ENCODE results near the gene GARIN5B. TPM values are rescaled to one million over a fixed set of nuclear protein-coding genes. Genes with fewer than 3 reads are reported as not detected.
A peak's percentile ranks its signal among the peaks of the same experiment; 100 is the strongest.
"Not testable (repeated sequence)": the region's sequence is repeated elsewhere in the genome, so short reads cannot be mapped to it uniquely, and the experiment has no call there.

Gene GARIN5B
- total RNA-seq, 1 donor from 2014 or later = not detected

DNA sequence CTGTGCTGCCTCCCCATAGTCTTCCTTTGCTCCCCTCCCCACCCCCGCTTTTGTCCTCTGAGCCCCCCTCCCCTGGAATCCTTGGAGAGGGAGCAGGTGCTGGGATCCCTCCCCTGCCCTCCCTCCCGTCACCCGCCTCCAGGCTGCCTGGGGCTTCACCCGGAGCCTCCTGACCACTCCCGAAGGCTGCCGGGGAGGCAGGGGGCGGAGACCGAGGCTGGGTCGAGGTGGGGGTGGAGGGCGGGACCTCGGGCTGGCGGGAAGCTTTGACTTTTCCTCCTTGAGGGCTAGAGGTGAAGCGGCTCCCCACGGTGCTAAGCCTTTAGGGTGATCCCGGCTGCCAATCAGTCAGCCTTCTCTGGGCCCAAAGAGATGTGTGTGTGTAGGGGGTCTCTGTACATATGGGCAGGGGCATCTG, 21.9 kb downstream of the GARIN5B start:
- Histone ChIP-seq H3K9ac (ENCODE audit: low read depth in 1 of 3, low read length in 3 of 3) (peak overlapping the region in 1 of 3 donors; percentile 91), H3K27ac (ENCODE audit: low read depth, low read length) (no peak overlapping the region), H3K27me3 (ENCODE audit: control insufficient read depth in 3 of 3, insufficient read depth in 3 of 3, low read length in 3 of 3) (peaks cover 0 to 12% (median 6%) of the 10 kb centered on the region in 3 donors), H3K4me1 (ENCODE audit: control insufficient read depth in 3 of 3, insufficient read depth in 3 of 3, low read length in 3 of 3) (peaks cover 20 to 30% (median 23%) of the 10 kb centered on the region in 3 donors), H3K36me3 (ENCODE audit: control insufficient read depth in 3 of 3, insufficient read depth in 3 of 3, low read length in 3 of 3) (peaks cover 6 to 14% (median 8%) of the 10 kb centered on the region in 3 donors), H3K4me3 (ENCODE audit: low read length in 3 of 3) (peak overlapping the region; percentile 74 to 86 (median 86)), H3K9me3 (ENCODE audit: control insufficient read depth in 3 of 3, low read length in 3 of 3) (no peaks in the 10 kb centered on the region)

DNA sequence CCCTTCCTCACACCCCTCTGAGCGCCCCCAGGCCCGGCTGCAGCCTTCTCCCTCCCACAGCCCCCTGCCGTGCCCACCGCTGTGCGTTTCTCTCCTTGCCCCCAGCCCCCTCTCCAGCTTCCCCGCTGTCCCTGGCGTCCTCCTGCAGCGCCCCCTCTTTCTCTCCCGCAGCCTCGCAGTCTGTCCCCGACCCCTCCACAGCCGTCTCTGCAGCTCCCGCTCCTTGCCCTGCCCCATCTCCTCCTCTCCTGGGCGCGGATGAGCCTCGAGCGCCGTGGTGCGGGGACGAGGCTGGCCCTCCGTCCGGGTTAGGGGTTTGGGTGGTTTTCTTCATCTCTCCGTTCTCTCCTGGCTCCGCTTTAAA, 22.3 kb downstream of the GARIN5B start:
- H3K4me3 ChIP-seq (ENCODE audit: low read length in 3 of 3) = peak overlapping the region; percentile 74 to 86 (median 86)
- H3K27ac ChIP-seq (ENCODE audit: low read depth, low read length) = no peak overlapping the region
- peaks cover 6 to 14% (median 8%) of the 10 kb centered on the region in 3 donors for H3K36me3 ChIP-seq (ENCODE audit: control insufficient read depth in 3 of 3, insufficient read depth in 3 of 3, low read length in 3 of 3)
- H3K9ac ChIP-seq (ENCODE audit: low read depth in 1 of 3, low read length in 3 of 3) = peak overlapping the region; percentile 88 to 96 (median 91)
- H3K9me3 ChIP-seq (ENCODE audit: control insufficient read depth in 3 of 3, low read length in 3 of 3) = no peaks in the 10 kb centered on the region
- peaks cover 0 to 14% (median 8%) of the 10 kb centered on the region in 3 donors for H3K27me3 ChIP-seq (ENCODE audit: control insufficient read depth in 3 of 3, insufficient read depth in 3 of 3, low read length in 3 of 3)
- peaks cover 20 to 27% (median 23%) of the 10 kb centered on the region in 3 donors for H3K4me1 ChIP-seq (ENCODE audit: control insufficient read depth in 3 of 3, insufficient read depth in 3 of 3, low read length in 3 of 3)

DNA sequence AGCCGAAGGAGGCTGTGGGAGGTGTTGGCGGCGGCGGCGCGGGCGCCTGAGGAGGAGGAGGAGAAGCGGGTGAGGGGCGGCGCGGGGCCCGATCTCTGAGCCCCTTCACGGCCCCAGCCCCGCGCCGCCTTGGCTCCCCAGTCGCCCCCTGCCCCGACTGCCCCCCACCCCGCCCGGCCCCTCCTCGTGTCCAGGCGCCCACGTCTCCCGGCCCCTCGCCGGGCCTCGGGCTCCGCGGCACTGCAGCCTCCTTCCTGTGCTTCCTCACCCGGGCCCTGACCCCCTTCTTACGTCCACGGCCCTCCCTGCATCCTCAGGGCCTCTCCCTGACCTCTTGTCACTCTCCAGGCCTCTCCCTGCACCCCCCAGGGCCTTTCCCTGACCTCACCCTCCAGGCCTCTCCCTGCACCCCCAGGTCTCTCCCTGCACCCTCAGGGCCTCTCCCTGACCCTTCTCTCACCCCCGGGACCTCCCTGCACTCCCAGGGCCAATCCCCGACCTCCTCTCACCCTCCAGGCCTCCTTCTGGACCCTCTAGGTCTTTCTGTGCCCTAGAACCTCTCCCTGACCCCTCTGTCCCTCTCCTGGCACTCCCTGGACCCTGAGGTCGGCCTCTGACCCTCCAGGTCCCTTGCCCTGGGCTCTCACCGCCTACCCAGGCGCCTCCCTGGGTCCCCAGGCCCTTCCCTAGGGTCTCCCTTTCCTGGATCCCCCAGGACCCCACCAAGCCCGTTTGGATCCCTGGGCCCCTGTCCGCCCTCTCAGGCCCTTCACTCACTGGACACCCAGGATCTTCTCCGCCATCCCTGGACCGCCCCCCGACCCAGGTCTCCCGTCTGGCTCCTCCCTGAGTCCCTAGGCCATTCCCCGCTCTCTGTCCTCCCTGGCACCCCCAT, 22.9 kb downstream of the GARIN5B start:
- Histone ChIP-seq H3K4me3 (ENCODE audit: low read length in 3 of 3) (peak overlapping the region; percentile 74 to 86 (median 86)), H3K36me3 (ENCODE audit: control insufficient read depth in 3 of 3, insufficient read depth in 3 of 3, low read length in 3 of 3) (peaks cover 6 to 14% (median 8%) of the 10 kb centered on the region in 3 donors), H3K9ac (ENCODE audit: low read depth in 1 of 3, low read length in 3 of 3) (peak overlapping the region; percentile 88 to 96 (median 91)), H3K9me3 (ENCODE audit: control insufficient read depth in 3 of 3, low read length in 3 of 3) (no peaks in the 10 kb centered on the region), H3K27me3 (ENCODE audit: control insufficient read depth in 3 of 3, insufficient read depth in 3 of 3, low read length in 3 of 3) (peaks cover 0 to 14% (median 8%) of the 10 kb centered on the region in 3 donors), H3K27ac (ENCODE audit: low read depth, low read length) (peak overlapping the region; percentile 98), H3K4me1 (ENCODE audit: control insufficient read depth in 3 of 3, insufficient read depth in 3 of 3, low read length in 3 of 3) (peaks cover 20 to 25% (median 23%) of the 10 kb centered on the region in 3 donors)

DNA sequence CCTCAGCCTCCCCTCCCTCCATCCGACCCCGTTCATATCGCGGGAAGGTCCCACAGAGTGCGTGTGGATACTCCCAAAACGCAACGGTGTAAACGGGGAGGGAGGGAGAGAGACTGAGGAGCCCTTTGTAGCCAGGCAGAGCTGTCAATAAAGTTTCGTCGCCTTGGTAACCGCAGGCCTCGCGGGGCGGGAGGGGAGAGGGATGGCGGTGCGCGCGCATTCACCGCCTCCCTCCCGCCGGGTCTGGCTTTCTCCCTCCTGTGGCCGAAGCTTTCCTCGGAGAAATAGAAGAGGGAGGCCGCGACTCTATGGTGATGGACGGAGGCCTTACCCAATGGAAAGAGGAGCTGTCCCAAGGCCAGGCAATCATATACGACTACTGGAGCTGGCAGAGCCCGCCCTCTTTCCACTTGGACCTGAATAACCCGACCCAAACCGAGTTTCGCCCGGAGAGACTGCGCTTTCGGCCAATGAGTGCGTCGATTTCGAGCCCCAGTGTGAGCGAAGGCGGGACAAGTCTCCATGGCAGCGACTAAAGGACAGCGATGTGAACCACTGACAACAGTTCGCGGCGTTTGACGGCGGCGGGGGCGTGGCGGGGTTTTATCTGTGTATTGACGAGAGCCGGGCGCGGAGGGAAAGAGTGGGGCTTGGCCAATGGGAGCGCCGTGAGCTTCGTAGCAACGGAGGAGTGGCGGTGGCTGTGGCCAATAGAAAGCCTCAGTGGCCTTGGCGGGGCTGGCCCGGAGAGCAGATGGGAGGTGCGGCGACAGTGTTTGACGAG, 23.8 kb downstream of the GARIN5B start, which contains the start of gene KMT5C:
Gene KMT5C, plus strand, starts transcription at position 772 of the 784 bp plus-strand sequence. CDS start 2,061 bp downstream, outside the sequence.
- Histone ChIP-seq H3K9ac (ENCODE audit: low read depth in 1 of 3, low read length in 3 of 3) (peak within 1 kb of the TSS; percentile 91 to 96 (median 91)), H3K4me1 (ENCODE audit: control insufficient read depth in 3 of 3, insufficient read depth in 3 of 3, low read length in 3 of 3) (peaks cover 20 to 25% (median 23%) of the 10 kb centered on the region in 3 donors), H3K27ac (ENCODE audit: low read depth, low read length) (peak within 1 kb of the TSS; percentile 98)

DNA sequence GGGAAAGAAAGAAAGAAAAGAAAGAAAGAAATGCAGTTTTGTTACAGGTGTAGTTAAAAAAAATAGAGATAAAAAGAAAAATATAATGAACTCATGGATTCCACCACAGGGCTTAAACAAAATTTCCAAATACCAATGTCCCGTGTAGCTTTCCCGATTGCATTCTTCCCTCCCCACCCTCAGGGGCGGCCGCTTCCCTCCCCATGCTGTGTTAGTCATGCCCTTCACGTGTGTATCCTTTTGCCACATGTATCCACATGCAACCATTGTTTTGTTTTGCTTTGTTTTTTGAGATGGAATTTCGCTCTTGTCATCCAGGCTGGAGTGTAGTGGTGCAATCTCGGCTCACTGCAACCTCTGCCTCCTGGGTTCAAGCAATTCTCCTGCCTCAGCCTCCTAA, 27.0 kb downstream of the GARIN5B start:
- H3K9me3 ChIP-seq (ENCODE audit: control insufficient read depth in 3 of 3, low read length in 3 of 3) = no peaks in the 10 kb centered on the region
- H3K4me1 ChIP-seq (ENCODE audit: control insufficient read depth in 3 of 3, insufficient read depth in 3 of 3, low read length in 3 of 3) = peaks cover 15 to 19% (median 18%) of the 10 kb centered on the region in 3 donors
- peaks cover 8 to 26% (median 19%) of the 10 kb centered on the region in 3 donors for H3K27me3 ChIP-seq (ENCODE audit: control insufficient read depth in 3 of 3, insufficient read depth in 3 of 3, low read length in 3 of 3)
- no peak overlapping the region for H3K4me3 ChIP-seq (ENCODE audit: low read length in 3 of 3)
- no peaks in the 10 kb centered on the region for H3K36me3 ChIP-seq (ENCODE audit: control insufficient read depth in 3 of 3, insufficient read depth in 3 of 3, low read length in 3 of 3)
- no peak overlapping the region for H3K27ac ChIP-seq (ENCODE audit: low read depth, low read length)
- H3K9ac ChIP-seq (ENCODE audit: low read depth in 1 of 3, low read length in 3 of 3) = no peak overlapping the region

More for the DNA sequence above, 23.8 kb downstream of the GARIN5B start, which contains the start of gene KMT5C:
- Histone ChIP-seq H3K27me3 (ENCODE audit: control insufficient read depth in 3 of 3, insufficient read depth in 3 of 3, low read length in 3 of 3) (peaks cover 0 to 16% (median 8%) of the 10 kb centered on the region in 3 donors), H3K9me3 (ENCODE audit: control insufficient read depth in 3 of 3, low read length in 3 of 3) (no peaks in the 10 kb centered on the region), H3K4me3 (ENCODE audit: low read length in 3 of 3) (peak within 1 kb of the TSS; percentile 78 to 86 (median 86)), H3K36me3 (ENCODE audit: control insufficient read depth in 3 of 3, insufficient read depth in 3 of 3, low read length in 3 of 3) (peaks cover 6 to 14% (median 8%) of the 10 kb centered on the region in 3 donors)

DNA sequence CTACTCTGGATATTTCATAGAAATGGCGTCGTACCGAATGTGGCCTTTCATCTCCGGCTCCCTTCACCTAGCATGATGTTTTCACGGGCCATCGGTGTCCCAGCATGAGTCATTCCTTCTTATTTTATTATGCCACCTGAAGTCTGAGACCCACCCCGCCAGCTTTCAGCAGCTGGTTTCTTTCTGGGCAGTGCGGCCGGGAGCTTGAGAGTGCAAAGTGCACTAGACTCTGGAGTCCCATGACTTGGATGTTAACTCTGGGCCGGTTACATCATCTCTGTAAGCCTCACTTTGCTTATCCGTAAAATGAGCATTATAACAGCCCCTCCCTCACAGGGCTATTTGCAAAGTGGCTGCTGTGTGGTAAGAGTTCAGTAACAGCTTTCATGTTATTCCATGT, 29.2 kb downstream of the GARIN5B start:
- Histone ChIP-seq H3K9me3 (ENCODE audit: control insufficient read depth in 3 of 3, low read length in 3 of 3) (no peaks in the 10 kb centered on the region), H3K4me1 (ENCODE audit: control insufficient read depth in 3 of 3, insufficient read depth in 3 of 3, low read length in 3 of 3) (peaks cover 5 to 7% (median 6%) of the 10 kb centered on the region in 3 donors), H3K27ac (ENCODE audit: low read depth, low read length) (no peak overlapping the region), H3K27me3 (ENCODE audit: control insufficient read depth in 3 of 3, insufficient read depth in 3 of 3, low read length in 3 of 3) (peaks cover 8 to 30% (median 19%) of the 10 kb centered on the region in 3 donors), H3K4me3 (ENCODE audit: low read length in 3 of 3) (no peak overlapping the region), H3K36me3 (ENCODE audit: control insufficient read depth in 3 of 3, insufficient read depth in 3 of 3, low read length in 3 of 3) (no peaks in the 10 kb centered on the region), H3K9ac (ENCODE audit: low read depth in 1 of 3, low read length in 3 of 3) (no peak overlapping the region)

DNA sequence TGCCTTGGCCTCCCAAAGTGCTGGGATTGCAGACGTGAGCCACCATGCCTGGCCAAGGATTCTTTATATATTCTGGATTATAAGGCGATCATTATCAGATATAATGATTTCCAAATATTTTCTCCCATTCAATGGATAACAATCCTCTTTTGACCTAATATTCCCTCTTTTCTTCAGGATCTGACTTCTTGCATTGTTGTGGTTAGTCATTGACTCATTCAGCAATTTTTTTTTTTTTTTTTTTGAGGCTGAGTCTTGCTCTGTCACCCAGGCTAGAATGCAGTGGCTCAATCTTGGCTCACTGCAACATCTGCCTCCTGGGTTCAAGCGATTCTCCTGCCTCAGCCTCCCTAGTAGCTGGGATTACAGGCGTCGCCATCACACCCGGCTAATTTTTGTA, 33.3 kb downstream of the GARIN5B start:
- not testable (repeated sequence) for H3K27ac ChIP-seq (ENCODE audit: low read depth, low read length); H3K9ac ChIP-seq (ENCODE audit: low read depth in 1 of 3, low read length in 3 of 3); H3K4me3 ChIP-seq (ENCODE audit: low read length in 3 of 3); H3K36me3 ChIP-seq (ENCODE audit: control insufficient read depth in 3 of 3, insufficient read depth in 3 of 3, low read length in 3 of 3); H3K9me3 ChIP-seq (ENCODE audit: control insufficient read depth in 3 of 3, low read length in 3 of 3); H3K4me1 ChIP-seq (ENCODE audit: control insufficient read depth in 3 of 3, insufficient read depth in 3 of 3, low read length in 3 of 3)
- H3K27me3 ChIP-seq (ENCODE audit: control insufficient read depth in 3 of 3, insufficient read depth in 3 of 3, low read length in 3 of 3) = peaks cover 8 to 17% (median 11%) of the 10 kb centered on the region in 3 donors

DNA sequence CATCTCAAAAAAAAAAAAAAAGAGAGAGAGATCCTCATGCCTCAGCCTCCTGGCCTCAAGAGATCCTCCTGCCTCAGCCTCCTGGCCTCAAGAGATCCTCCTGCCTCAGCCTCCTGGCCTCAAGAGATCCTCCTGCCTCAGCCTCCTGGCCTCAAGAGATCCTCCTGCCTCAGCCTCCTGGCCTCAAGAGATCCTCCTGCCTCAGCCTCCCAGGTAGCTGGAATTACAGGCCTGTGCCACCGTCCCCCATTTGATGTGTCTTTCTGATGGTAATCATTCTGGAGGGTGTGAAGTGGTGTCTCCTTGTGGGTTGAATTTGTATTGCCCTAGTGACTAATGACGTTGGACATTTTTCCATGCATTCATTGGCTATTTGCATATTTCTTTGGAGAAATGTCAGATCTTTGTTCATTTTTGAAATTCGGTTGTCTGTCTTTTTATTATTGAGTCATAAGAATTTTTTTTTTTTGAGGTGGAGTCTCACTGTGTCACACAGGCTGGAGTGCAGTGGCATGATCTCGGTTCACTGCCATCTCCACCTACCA, 34.2 kb downstream of the GARIN5B start:
- not testable (repeated sequence) for H3K9me3 ChIP-seq (ENCODE audit: control insufficient read depth in 3 of 3, low read length in 3 of 3); H3K9ac ChIP-seq (ENCODE audit: low read depth in 1 of 3, low read length in 3 of 3); H3K36me3 ChIP-seq (ENCODE audit: control insufficient read depth in 3 of 3, insufficient read depth in 3 of 3, low read length in 3 of 3); H3K4me3 ChIP-seq (ENCODE audit: low read length in 3 of 3); H3K4me1 ChIP-seq (ENCODE audit: control insufficient read depth in 3 of 3, insufficient read depth in 3 of 3, low read length in 3 of 3); H3K27ac ChIP-seq (ENCODE audit: low read depth, low read length)
- peaks cover 3 to 10% (median 7%) of the 10 kb centered on the region in 3 donors for H3K27me3 ChIP-seq (ENCODE audit: control insufficient read depth in 3 of 3, insufficient read depth in 3 of 3, low read length in 3 of 3)

DNA sequence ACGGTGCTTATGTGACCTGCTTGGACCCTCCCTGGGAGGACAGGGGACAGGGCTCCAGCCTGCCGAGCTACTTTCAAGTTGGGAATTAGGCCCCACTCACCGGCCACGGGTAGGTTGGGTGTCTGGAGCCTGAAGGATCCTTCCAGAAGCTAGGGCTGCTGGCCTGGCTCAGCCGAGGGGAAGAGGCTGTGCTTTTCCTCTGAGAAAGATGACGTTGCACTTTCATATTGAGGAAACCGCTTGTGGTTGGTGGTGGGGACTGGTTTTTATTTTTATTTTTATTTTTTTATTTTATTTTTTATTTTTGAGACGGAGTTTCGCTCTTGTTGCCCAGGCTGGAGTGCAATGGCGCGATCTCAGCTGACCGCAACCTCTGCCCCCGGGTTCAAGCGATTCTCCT, 37.9 kb downstream of the GARIN5B start, which contains the start of gene TMEM150B:
Gene TMEM150B, minus strand, starts transcription at position 170 of the 400 bp plus-strand sequence. CDS start 4,305 bp downstream, outside the sequence.
- peaks cover 0 to 10% (median 8%) of the 10 kb centered on the region in 3 donors for H3K27me3 ChIP-seq (ENCODE audit: control insufficient read depth in 3 of 3, insufficient read depth in 3 of 3, low read length in 3 of 3)
- H3K27ac ChIP-seq (ENCODE audit: low read depth, low read length) = peak within 1 kb of the TSS; percentile 69
- H3K4me1 ChIP-seq (ENCODE audit: control insufficient read depth in 3 of 3, insufficient read depth in 3 of 3, low read length in 3 of 3) = peaks cover 0 to under 1% (median 0%) of the 10 kb centered on the region in 3 donors
- H3K4me3 ChIP-seq (ENCODE audit: low read length in 3 of 3) = no peak within 1 kb of the TSS
- no peaks in the 10 kb centered on the region for H3K9me3 ChIP-seq (ENCODE audit: control insufficient read depth in 3 of 3, low read length in 3 of 3)
- no peaks in the 10 kb centered on the region for H3K36me3 ChIP-seq (ENCODE audit: control insufficient read depth in 3 of 3, insufficient read depth in 3 of 3, low read length in 3 of 3)
- H3K9ac ChIP-seq (ENCODE audit: low read depth in 1 of 3, low read length in 3 of 3) = no peak within 1 kb of the TSS
